ENCODE measurements around the gene UNC79. TPM values are rescaled to one million over a fixed set of nuclear protein-coding genes. Genes with fewer than 3 reads are reported as not detected.
"Not testable (repeated sequence)": the region's sequence is repeated elsewhere in the genome, so short reads cannot be mapped to it uniquely, and the experiment has no call there.

Gene UNC79
- total RNA-seq, 1 donor from 2014 or later = 0.18 TPM

DNA sequence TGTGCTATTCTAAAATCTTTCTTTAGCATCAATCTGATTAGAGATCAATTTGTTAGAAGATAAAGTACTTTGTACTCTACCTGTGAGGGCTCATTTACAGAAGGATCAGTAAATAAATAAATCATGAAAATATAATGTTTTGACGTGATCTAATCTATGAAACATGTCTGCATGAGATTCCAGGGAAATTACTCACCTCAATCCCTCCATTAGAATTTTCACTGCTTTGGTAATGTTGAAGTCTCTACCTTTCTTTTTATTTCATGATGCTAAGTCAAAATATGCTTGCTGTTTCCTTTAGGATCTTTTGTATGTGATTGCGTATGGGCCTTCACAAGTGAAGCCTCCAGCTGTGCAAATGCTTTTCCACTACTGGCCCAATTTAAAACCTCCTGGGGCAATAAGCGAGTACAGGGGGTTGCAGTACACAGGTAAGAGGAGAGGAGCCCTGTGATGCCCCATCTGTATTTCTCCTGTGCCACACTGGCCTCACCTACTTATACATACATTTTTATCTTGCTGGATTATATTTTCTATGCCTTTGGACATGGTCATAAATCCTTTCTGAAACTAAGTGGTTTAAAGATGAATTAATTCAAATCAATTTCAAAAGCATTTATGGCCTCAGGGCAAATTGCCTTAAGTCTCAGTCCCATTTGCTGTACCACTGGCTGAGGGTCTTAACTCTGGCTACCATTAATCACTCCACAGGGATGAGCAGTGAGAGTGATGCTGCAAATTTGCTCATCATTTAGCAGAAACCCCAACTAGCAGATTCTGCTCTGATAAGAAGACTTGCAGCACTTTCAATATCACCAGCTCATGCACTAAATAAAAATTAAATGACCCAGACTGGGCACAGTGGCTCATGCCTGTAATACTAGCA, 66.4 kb downstream of the UNC79 start:
- Histone ChIP-seq H3K4me3 (no peak overlapping the region), H3K27ac (no peak overlapping the region), H3K27me3 (ENCODE audit: low read depth) (no peaks in the 10 kb centered on the region), H3K36me3 (no peaks in the 10 kb centered on the region), H3K9me3 (no peaks in the 10 kb centered on the region), H3K4me1 (no peaks in the 10 kb centered on the region)
- intact Hi-C loops (cut with DNase I) = no loop called here
- DNase-seq (no peak), ATAC-seq (no peak)
- no peak for TF ChIP-seq CTCF (IDR thresholded peaks at IDR 0.05)

DNA sequence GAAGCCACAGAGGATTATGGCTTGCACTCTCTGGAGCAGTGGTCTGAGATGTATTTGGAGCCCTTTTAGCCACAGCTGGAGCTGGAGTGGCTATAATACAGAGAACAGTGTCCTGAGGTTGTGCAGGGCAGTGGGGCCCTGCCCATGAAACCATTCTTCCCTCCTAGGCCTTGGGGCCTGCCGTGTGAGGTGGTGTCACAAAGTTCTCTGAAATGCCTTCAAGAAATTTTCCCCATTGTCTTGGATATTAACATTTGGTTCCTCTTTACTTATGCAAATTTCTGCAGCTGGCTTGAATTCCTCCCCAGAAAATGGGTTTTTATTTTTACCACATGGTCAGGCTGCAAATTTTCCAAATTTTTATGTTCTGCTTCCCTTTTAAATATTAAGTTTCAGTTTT, 79.3 kb downstream of the UNC79 start:
- ATAC-seq = no peak
- H3K4me3 ChIP-seq = no peak overlapping the region
- H3K4me1 ChIP-seq = no peaks in the 10 kb centered on the region
- no peak overlapping the region for H3K27ac ChIP-seq
- no peak for DNase-seq
- no peaks in the 10 kb centered on the region for H3K27me3 ChIP-seq (ENCODE audit: low read depth)
- no peaks in the 10 kb centered on the region for H3K9me3 ChIP-seq
- intact Hi-C loops (cut with DNase I) = no loop called here
- no peak for TF ChIP-seq CTCF (IDR thresholded peaks at IDR 0.05)
- H3K36me3 ChIP-seq = no peaks in the 10 kb centered on the region

GRCh38 chr14:93511001-93511400, 80.3 kb downstream of the UNC79 start:
- Histone ChIP-seq H3K4me1 (no peaks in the 10 kb centered on the region), H3K36me3 (no peaks in the 10 kb centered on the region), H3K9me3 (no peaks in the 10 kb centered on the region), H3K27ac (no peak overlapping the region), H3K27me3 (ENCODE audit: low read depth) (no peaks in the 10 kb centered on the region), H3K4me3 (no peak overlapping the region)
- no peak for ATAC-seq
- TF ChIP-seq CTCF (IDR thresholded peaks at IDR 0.05) = no peak
- DNase-seq = no peak
- intact Hi-C loops (cut with DNase I) = no loop called here

DNA sequence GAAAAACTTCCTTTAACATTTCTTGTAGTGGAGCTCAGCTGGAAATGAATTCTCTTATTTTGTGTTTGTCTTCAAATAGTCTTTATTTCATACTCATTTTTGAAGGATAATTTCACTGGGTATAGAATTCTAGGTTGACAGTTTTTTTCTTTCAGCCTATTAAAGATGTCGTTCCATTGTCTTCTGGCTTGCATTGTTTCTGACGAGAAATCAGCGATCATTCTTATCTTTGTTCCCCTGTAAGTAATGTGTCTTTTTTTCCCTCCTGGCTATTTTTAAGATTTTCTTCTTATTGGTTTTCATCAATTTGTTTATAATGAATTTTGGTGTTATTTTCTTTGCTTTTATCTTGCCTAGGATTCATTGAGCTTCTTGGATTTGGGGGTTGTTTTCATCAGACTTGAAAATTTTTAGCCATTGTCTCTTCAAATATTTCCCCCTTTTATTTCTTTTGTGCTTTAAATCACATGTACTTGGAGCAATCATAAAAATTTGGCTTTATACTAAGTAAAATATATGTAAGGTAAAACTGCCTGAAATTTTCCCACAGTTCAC, 89.4 kb downstream of the UNC79 start:
- no peak for DNase-seq
- intact Hi-C loops (cut with DNase I) = no loop called here
- Histone ChIP-seq H3K27me3 (ENCODE audit: low read depth) (no peaks in the 10 kb centered on the region), H3K27ac (no peak overlapping the region), H3K4me1 (no peaks in the 10 kb centered on the region), H3K9me3 (peaks cover 21% of the 10 kb centered on the region), H3K4me3 (no peak overlapping the region), H3K36me3 (no peaks in the 10 kb centered on the region)
- no peak for TF ChIP-seq CTCF (IDR thresholded peaks at IDR 0.05)
- ATAC-seq = no peak

GRCh38 chr14:93522221-93522620, 91.5 kb downstream of the UNC79 start:
- no peak for TF ChIP-seq CTCF (IDR thresholded peaks at IDR 0.05)
- no peak overlapping the region for H3K4me3 ChIP-seq
- H3K27me3 ChIP-seq (ENCODE audit: low read depth) = no peaks in the 10 kb centered on the region
- intact Hi-C loops (cut with DNase I) = no loop called here
- H3K4me1 ChIP-seq = no peaks in the 10 kb centered on the region
- H3K36me3 ChIP-seq = no peaks in the 10 kb centered on the region
- ATAC-seq (no peak), DNase-seq (no peak)
- peaks cover 21% of the 10 kb centered on the region for H3K9me3 ChIP-seq
- no peak overlapping the region for H3K27ac ChIP-seq

GRCh38 chr14:93525216-93525615, 94.5 kb downstream of the UNC79 start:
- DNase-seq; H3K27ac ChIP-seq; H3K4me1 ChIP-seq; ATAC-seq; H3K9me3 ChIP-seq; H3K36me3 ChIP-seq; intact Hi-C loops (cut with DNase I); H3K4me3 ChIP-seq; H3K27me3 ChIP-seq (ENCODE audit: low read depth): not testable (repeated sequence)

Data from lower lobe of right lung (tissue), 2 donors.